OCI-LY7 (cell line): ENCODE results near the gene PHKB. TPM values are rescaled to one million over a fixed set of nuclear protein-coding genes. Genes with fewer than 3 reads are reported as not detected.

Experiments
- BruUV-seq: library from RNA; stranded (reverse); fragments of 400-500 nt; replicated peaks from 2 replicates; lab custom pipeline; 2021; lab: Mats Ljungman, UMichigan
- CTCF ChIA-PET: fragments of 300-600 bp; sonication (Branson Sonifier 250); formaldehyde crosslinking; loops from one replicate; lab custom pipeline; 2022; ENCODE audit warnings: antibody characterized with exemption; ENCODE audit not compliant: unreplicated experiment; lab: Charles Lee
- POLR2A ChIA-PET: fragments of 300-600 bp; sonication (Branson Sonifier 250); formaldehyde crosslinking; loops from one replicate; lab custom pipeline; 2022; ENCODE audit warnings: antibody characterized with exemption; lab: Charles Lee
- DNase-seq: peaks from one replicate; pipeline ENCODE4 v3.0.0-alpha.2; 2015; ENCODE audit warnings: low spot score
- H2AFZ ChIP-seq: fragments of 200-600 bp; sonication (generic), shearing (Covaris generic); 2 replicates; pipeline ENCODE4 v1.6.1; 2014; ENCODE audit warnings: mild to moderate bottlenecking, antibody characterized with exemption, low read length, moderate library complexity
- H3K27ac ChIP-seq: fragments of 200-600 bp; sonication (generic); 2 replicates; pipeline ENCODE4 v1.5.1; 2014; ENCODE audit warnings: mixed run types, low read depth, mild to moderate bottlenecking, moderate library complexity, low read length, inconsistent platforms; ENCODE audit not compliant: poor library complexity, severe bottlenecking
- H3K36me3 ChIP-seq: fragments of 200-600 bp; sonication (generic); 2 replicates; pipeline ENCODE4 v1.6.1; 2014; ENCODE audit warnings: mild to moderate bottlenecking, antibody characterized with exemption, low read length, moderate library complexity, mixed read lengths; ENCODE audit not compliant: insufficient read depth
- H3K4me1 ChIP-seq: fragments of 200-600 bp; sonication (generic); 2 replicates; pipeline ENCODE4 v1.5.1; 2014; ENCODE audit warnings: mild to moderate bottlenecking, low read length; ENCODE audit not compliant: insufficient read depth, poor library complexity, severe bottlenecking
- H3K4me2 ChIP-seq: fragments of 200-600 bp; sonication (generic); 2 replicates; pipeline ENCODE4 v1.6.1; 2014; ENCODE audit warnings: mild to moderate bottlenecking, low read length
- H3K4me3 ChIP-seq: fragments of 200-600 bp; sonication (generic); 2 replicates; pipeline ENCODE4 v1.5.1; 2014; ENCODE audit warnings: mild to moderate bottlenecking, low read depth, low read length; ENCODE audit not compliant: poor library complexity, severe bottlenecking
- H3K79me2 ChIP-seq: fragments of 200-600 bp; sonication (generic); 2 replicates; pipeline ENCODE4 v1.6.1; 2016; ENCODE audit warnings: low read depth, mild to moderate bottlenecking, low read length, moderate library complexity, mixed read lengths; ENCODE audit not compliant: insufficient read depth
- H3K9me2 ChIP-seq: fragments of 200-600 bp; sonication (generic); 2 replicates; pipeline ENCODE4 v1.6.1; 2016; ENCODE audit warnings: mild to moderate bottlenecking, low read length, mixed read lengths; ENCODE audit not compliant: insufficient read depth
- H3K9me3 ChIP-seq: fragments of 200-600 bp; sonication (generic); 2 replicates; pipeline ENCODE4 v1.6.1; 2014; ENCODE audit warnings: mild to moderate bottlenecking, mixed run types, low read length, mixed read lengths
- H4K20me1 ChIP-seq: fragments of 200-600 bp; sonication (generic); 2 replicates; pipeline ENCODE4 v1.6.1; 2014; ENCODE audit warnings: mild to moderate bottlenecking, antibody characterized with exemption, low read length, moderate library complexity, mixed read lengths; ENCODE audit not compliant: insufficient read depth
- EZH2phosphoT487 ChIP-seq: fragments of 200-600 bp; sonication (generic); IDR thresholded peaks from 2 replicates; pipeline ENCODE4 v1.6.1; 2018; ENCODE audit warnings: low read depth, borderline replicate concordance, mild to moderate bottlenecking, mixed run types, antibody characterized with exemption, low read length, moderate library complexity, mixed read lengths
- intact Hi-C: fragments of 100-400 bp; cut with micrococcal nuclease; formaldehyde crosslinking; loops from one replicate; pipeline ENCODE4 v1.10.0; 2022; ENCODE audit not compliant: unreplicated experiment
- total RNA-seq, 2 experiments: library from RNA; depleted of rRNA in 1 of 2; stranded (reverse); fragments of >200 nt in 1 of 2; shearing (Covaris generic) in 1 of 2; gene quantifications; 2 replicates each; pipeline ENCODE4 v1.2.3, GENCODE V29; 2014 to 2022
- TF ChIP-seq, protein P1 (sequence below): fragments of 200-600 bp; sonication (generic); conservative IDR thresholded peaks from 2 replicates; pipeline ENCODE4 v1.5.1; 2014; ENCODE audit warnings: mild to moderate bottlenecking, antibody characterized with exemption, low read length, moderate library complexity, mixed read lengths

Gene PHKB
- total RNA-seq, 2 experiments from 2014 or later = 56.9 to 93.1 TPM

- Histone ChIP-seq H3K4me2 (no peak overlapping the region), H3K4me1 (no peaks in the 10 kb centered on the region), H3K27ac (no peak overlapping the region), H3K9me3 (no peaks in the 10 kb centered on the region), H3K36me3 (peaks cover 24% of the 10 kb centered on the region; the same call in 1 of the 2 replicates), H2AFZ (no peak overlapping the region), H3K79me2 (no peaks in the 10 kb centered on the region), H3K9me2 (no peaks in the 10 kb centered on the region), H4K20me1 (no peaks in the 10 kb centered on the region), H3K4me3 (no peak overlapping the region)
- no TSS peak for BruUV-seq
- DNase-seq = no peak
- ChIA-PET POLR2A (no interaction called here), CTCF (no interaction called here)
- intact Hi-C loops = no loop called here
- no peak for TF ChIP-seq EZH2phosphoT487
- TF ChIP-seq, protein P1, sequence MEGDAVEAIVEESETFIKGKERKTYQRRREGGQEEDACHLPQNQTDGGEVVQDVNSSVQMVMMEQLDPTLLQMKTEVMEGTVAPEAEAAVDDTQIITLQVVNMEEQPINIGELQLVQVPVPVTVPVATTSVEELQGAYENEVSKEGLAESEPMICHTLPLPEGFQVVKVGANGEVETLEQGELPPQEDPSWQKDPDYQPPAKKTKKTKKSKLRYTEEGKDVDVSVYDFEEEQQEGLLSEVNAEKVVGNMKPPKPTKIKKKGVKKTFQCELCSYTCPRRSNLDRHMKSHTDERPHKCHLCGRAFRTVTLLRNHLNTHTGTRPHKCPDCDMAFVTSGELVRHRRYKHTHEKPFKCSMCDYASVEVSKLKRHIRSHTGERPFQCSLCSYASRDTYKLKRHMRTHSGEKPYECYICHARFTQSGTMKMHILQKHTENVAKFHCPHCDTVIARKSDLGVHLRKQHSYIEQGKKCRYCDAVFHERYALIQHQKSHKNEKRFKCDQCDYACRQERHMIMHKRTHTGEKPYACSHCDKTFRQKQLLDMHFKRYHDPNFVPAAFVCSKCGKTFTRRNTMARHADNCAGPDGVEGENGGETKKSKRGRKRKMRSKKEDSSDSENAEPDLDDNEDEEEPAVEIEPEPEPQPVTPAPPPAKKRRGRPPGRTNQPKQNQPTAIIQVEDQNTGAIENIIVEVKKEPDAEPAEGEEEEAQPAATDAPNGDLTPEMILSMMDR = no peak
Measured at GRCh38 chr16:47664653-47665325, 203.7 kb downstream of the PHKB start.

- peaks cover 15% of the 10 kb centered on the region; the same call in 1 of the 2 replicates for H3K36me3 ChIP-seq
- H3K79me2 ChIP-seq = no peaks in the 10 kb centered on the region
- no peaks in the 10 kb centered on the region for H3K4me1 ChIP-seq
- CTCF ChIA-PET = no interaction called here
- no peaks in the 10 kb centered on the region for H3K9me2 ChIP-seq
- H2AFZ ChIP-seq = no peak overlapping the region
- H3K27ac ChIP-seq = no peak overlapping the region
- BruUV-seq = no TSS peak
- H3K4me3 ChIP-seq = no peak overlapping the region
- TF ChIP-seq, protein P1 = no peak
- TF ChIP-seq EZH2phosphoT487 = no peak
- POLR2A ChIA-PET = interaction anchor here (0.9 to 1.9 kb wide), 3 partner anchors 11 to 108 kb away, joined by 3 to 4 read pairs (median 4); no protein-coding TSS in a partner anchor
- H3K9me3 ChIP-seq = no peaks in the 10 kb centered on the region
- no peaks in the 10 kb centered on the region for H4K20me1 ChIP-seq
- no peak overlapping the region for H3K4me2 ChIP-seq
- DNase-seq = no peak
- intact Hi-C loops = no loop called here
Measured at GRCh38 chr16:47666434-47666833, 205.3 kb downstream of the PHKB start.

DNA sequence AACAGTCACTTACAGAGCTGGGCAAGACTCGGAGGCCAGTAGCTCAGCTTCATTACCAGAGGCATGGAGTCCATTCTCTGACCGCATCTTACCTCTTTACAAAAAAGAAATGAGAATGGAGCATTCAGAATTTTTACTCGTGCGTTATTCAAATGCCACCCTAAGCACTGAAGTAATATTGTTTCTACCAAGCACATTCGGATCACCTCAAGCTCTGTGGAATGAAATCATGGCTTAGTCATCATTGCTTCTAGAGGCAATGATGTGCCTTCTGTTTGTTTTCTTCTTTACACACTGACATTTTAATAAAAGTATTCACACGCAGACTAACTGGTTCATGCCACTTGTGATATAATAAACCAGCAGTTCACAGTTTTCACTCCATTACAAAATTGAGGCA, 206.8 kb downstream of the PHKB start:
- no peaks in the 10 kb centered on the region for H3K79me2 ChIP-seq
- TF ChIP-seq EZH2phosphoT487 = no peak
- TF ChIP-seq, protein P1 = no peak
- H4K20me1 ChIP-seq = no peaks in the 10 kb centered on the region
- H3K4me1 ChIP-seq = no peaks in the 10 kb centered on the region
- no peak overlapping the region for H3K4me2 ChIP-seq
- peaks cover 6% of the 10 kb centered on the region; the same call in 1 of the 2 replicates for H3K36me3 ChIP-seq
- DNase-seq = no peak
- no peak overlapping the region for H3K27ac ChIP-seq
- intact Hi-C loops = no loop called here
- no peak overlapping the region for H2AFZ ChIP-seq
- no TSS peak for BruUV-seq
- ChIA-PET CTCF (no interaction called here), POLR2A (interaction anchor here (1.9 kb wide), 1 partner anchor 9 kb away, joined by 4 read pairs; no protein-coding TSS in a partner anchor)
- H3K9me3 ChIP-seq = no peaks in the 10 kb centered on the region
- H3K9me2 ChIP-seq = no peaks in the 10 kb centered on the region
- no peak overlapping the region for H3K4me3 ChIP-seq
